ENCODE data around the gene SOS2.

- TF ChIP-seq, protein P1, sequence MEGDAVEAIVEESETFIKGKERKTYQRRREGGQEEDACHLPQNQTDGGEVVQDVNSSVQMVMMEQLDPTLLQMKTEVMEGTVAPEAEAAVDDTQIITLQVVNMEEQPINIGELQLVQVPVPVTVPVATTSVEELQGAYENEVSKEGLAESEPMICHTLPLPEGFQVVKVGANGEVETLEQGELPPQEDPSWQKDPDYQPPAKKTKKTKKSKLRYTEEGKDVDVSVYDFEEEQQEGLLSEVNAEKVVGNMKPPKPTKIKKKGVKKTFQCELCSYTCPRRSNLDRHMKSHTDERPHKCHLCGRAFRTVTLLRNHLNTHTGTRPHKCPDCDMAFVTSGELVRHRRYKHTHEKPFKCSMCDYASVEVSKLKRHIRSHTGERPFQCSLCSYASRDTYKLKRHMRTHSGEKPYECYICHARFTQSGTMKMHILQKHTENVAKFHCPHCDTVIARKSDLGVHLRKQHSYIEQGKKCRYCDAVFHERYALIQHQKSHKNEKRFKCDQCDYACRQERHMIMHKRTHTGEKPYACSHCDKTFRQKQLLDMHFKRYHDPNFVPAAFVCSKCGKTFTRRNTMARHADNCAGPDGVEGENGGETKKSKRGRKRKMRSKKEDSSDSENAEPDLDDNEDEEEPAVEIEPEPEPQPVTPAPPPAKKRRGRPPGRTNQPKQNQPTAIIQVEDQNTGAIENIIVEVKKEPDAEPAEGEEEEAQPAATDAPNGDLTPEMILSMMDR (IDR thresholded peaks at IDR 0.05; ENCODE audit: low read depth, low read length, missing input control) = no peak
- TF ChIP-seq YY1 (IDR thresholded peaks at IDR 0.05) (no peak), RAD21 (IDR thresholded peaks at IDR 0.05) (no peak)
These were observed 130.6 kb downstream of the SOS2 start for GRCh38 chr14:50100805-50101204.
